ENCODE data around the gene RNF121. TPM values are rescaled to one million over a fixed set of nuclear protein-coding genes. Genes with fewer than 3 reads are reported as not detected.

RNF121 gene
- total and polyA plus RNA-seq, 12 donors, result 13.3 to 49.3 (median 31.3) TPM

- 91 to 100% (median 98%) methylated on average over 2 of the region's 2 CpGs for WGBS, 4 donors
- TF ChIP-seq CTCF (IDR thresholded peaks at IDR 0.05) (no peak), POLR2A (IDR thresholded peaks at IDR 0.05) (no peak)
- DNase-seq, result no peak
- no peak overlapping the region for H3K4me3 ChIP-seq
- intact Hi-C loops (cut with DNase I), result no loop called here
- H3K4me1 ChIP-seq (replicated peaks in 1 of 2), result no peaks in the 10 kb centered on the region
- peaks cover 0 to 12% of the 10 kb centered on the region in 2 donors for H3K36me3 ChIP-seq (replicated peaks in 1 of 2)
- no peaks in the 10 kb centered on the region for H3K9me3 ChIP-seq (replicated peaks in 1 of 3)
- no peak overlapping the region for H3K27ac ChIP-seq
- no peaks in the 10 kb centered on the region for H3K27me3 ChIP-seq
These were observed 42.8 kb downstream of the RNF121 start for GRCh38 chr11:71971680-71972079.

GRCh38 chr11:71976551-71976950 is 47.7 kb downstream of the RNF121 start:
- WGBS, 4 donors, result 88 to 94% (median 92%) methylated on average over 5 of the region's 5 CpGs
- no peaks in the 10 kb centered on the region for H3K36me3 ChIP-seq (replicated peaks in 1 of 2)
- H3K27ac ChIP-seq, result no peak overlapping the region
- no peaks in the 10 kb centered on the region for H3K9me3 ChIP-seq (replicated peaks in 1 of 3)
- TF ChIP-seq CTCF (IDR thresholded peaks at IDR 0.05) (no peak), POLR2A (IDR thresholded peaks at IDR 0.05) (no peak)
- H3K27me3 ChIP-seq, result no peaks in the 10 kb centered on the region
- intact Hi-C loops (cut with DNase I), result no loop called here
- no peak for DNase-seq
- peaks cover 0 to 9% of the 10 kb centered on the region in 2 donors for H3K4me1 ChIP-seq (replicated peaks in 1 of 2)
- no peak overlapping the region for H3K4me3 ChIP-seq

GRCh38 chr11:71977090-71977489 is 48.2 kb downstream of the RNF121 start:
- no peaks in the 10 kb centered on the region for H3K9me3 ChIP-seq (replicated peaks in 1 of 3)
- no peak overlapping the region for H3K4me3 ChIP-seq
- intact Hi-C loops (cut with DNase I), result no loop called here
- H3K27me3 ChIP-seq, result no peaks in the 10 kb centered on the region
- DNase-seq, result no peak
- peaks cover 0 to 9% of the 10 kb centered on the region in 2 donors for H3K4me1 ChIP-seq (replicated peaks in 1 of 2)
- H3K27ac ChIP-seq, result no peak overlapping the region
- no peaks in the 10 kb centered on the region for H3K36me3 ChIP-seq (replicated peaks in 1 of 2)
- WGBS, 4 donors, result 58 to 74% (median 63%) methylated on average over 1 of the region's 1 CpG
- TF ChIP-seq POLR2A (IDR thresholded peaks at IDR 0.05) (no peak), CTCF (IDR thresholded peaks at IDR 0.05) (no peak)

- H3K9me3 ChIP-seq (replicated peaks in 1 of 3), result no peaks in the 10 kb centered on the region
- H3K4me3 ChIP-seq, result no peak overlapping the region
- H3K27ac ChIP-seq, result no peak overlapping the region
- no peaks in the 10 kb centered on the region for H3K27me3 ChIP-seq
- TF ChIP-seq CTCF (IDR thresholded peaks at IDR 0.05) (peak; percentile 57 to 83 (median 76)), POLR2A (IDR thresholded peaks at IDR 0.05) (no peak)
- intact Hi-C loops (cut with DNase I), result no loop called here
- no peaks in the 10 kb centered on the region for H3K36me3 ChIP-seq (replicated peaks in 1 of 2)
- 46 to 51% (median 46%) methylated on average over 7 of the region's 7 CpGs for WGBS, 4 donors
- DNase-seq, result peak; percentile 47 to 89 (median 65)
- H3K4me1 ChIP-seq (replicated peaks in 1 of 2), result peaks cover 0 to 9% of the 10 kb centered on the region in 2 donors
These were observed 49.0 kb downstream of the RNF121 start for GRCh38 chr11:71977743-71978418.
